Measurements from ENCODE around the gene FAM131A. TPM values are rescaled to one million over a fixed set of nuclear protein-coding genes. Genes with fewer than 3 reads are reported as not detected.

FAM131A gene
- total and polyA plus RNA-seq, 2 donors (not counting 3 experiments of a cell fraction or from before 2014, with no cell fraction given): 19.9 to 29.9 TPM

- H2AFZ ChIP-seq (ENCODE audit: low read depth, low read length): no peak overlapping the region
- H3K4me2 ChIP-seq (ENCODE audit: insufficient read depth, low read length): no peak overlapping the region
- DNase-seq (ENCODE audit: low read depth, low spot score) (no peak), FAIRE-seq (no peak)
- H3K9me1 ChIP-seq (replicated peaks; ENCODE audit: control insufficient read depth, extremely low read depth, insufficient read depth, low read length): no peaks in the 10 kb centered on the region
- H3K79me2 ChIP-seq (ENCODE audit: control insufficient read depth, insufficient read depth, low read length): peaks cover 91% of the 10 kb centered on the region
- no peak overlapping the region for H3K4me3 ChIP-seq (replicated peaks in 1 of 3; ENCODE audit: insufficient read depth in 1 of 3, low read depth in 1 of 3, low read length in 3 of 3)
- ChIA-PET POLR2A (no interaction called here), CTCF (no interaction called here)
- no peak overlapping the region for H3K27ac ChIP-seq (ENCODE audit: insufficient read depth, low read depth, low read length)
- H3K4me1 ChIP-seq (ENCODE audit: control insufficient read depth, extremely low read depth, insufficient read depth, low read length): peaks cover 40% of the 10 kb centered on the region
- TSS peak; percentile 32 for BruUV-seq (replicated peaks)
- TF ChIP-seq CTCF (IDR thresholded peaks at IDR 0.05; ENCODE audit: extremely low read depth in 1 of 2, insufficient read depth in 1 of 2, low read depth in 1 of 2, low read length in 2 of 2): no peak
- no peak for TF ChIP-seq FOS (IDR thresholded peaks at IDR 0.05; ENCODE audit: borderline replicate concordance, insufficient read depth, low read length)
- no peak for TF ChIP-seq MYC (IDR thresholded peaks at IDR 0.05; ENCODE audit: low read depth, low read length)
- H3K27me3 ChIP-seq (ENCODE audit: control insufficient read depth in 2 of 2, insufficient read depth in 2 of 2, low read length in 2 of 2): no peaks in the 10 kb centered on the region
- no peak overlapping the region for H3K9ac ChIP-seq (replicated peaks; ENCODE audit: extremely low read depth, insufficient read depth, low read length)
- dilution Hi-C loops (cut with MboI; ENCODE audit: extremely low pct_ligation_motif_present, low sequenced_read_pairs): no loop called here
- H4K20me1 ChIP-seq (replicated peaks; ENCODE audit: control insufficient read depth, extremely low read depth, insufficient read depth, low read length): peaks cover 1% of the 10 kb centered on the region
- intact Hi-C loops (cut with micrococcal nuclease): no loop called here
- peaks cover 65 to 69% of the 10 kb centered on the region in 2 experiments for H3K36me3 ChIP-seq (ENCODE audit: control insufficient read depth in 2 of 2, extremely low read depth in 1 of 2, insufficient read depth in 2 of 2, low read length in 2 of 2)
- H3K9me3 ChIP-seq (replicated peaks; ENCODE audit: control insufficient read depth, insufficient read depth, low read length): no peaks in the 10 kb centered on the region
These were observed 15.7 kb upstream of the FAM131A start for GRCh38 chr3:184321666-184322065.

- Histone ChIP-seq H3K27me3 (ENCODE audit: control insufficient read depth in 2 of 2, insufficient read depth in 2 of 2, low read length in 2 of 2) (no peaks in the 10 kb centered on the region), H3K27ac (ENCODE audit: insufficient read depth, low read depth, low read length) (no peak overlapping the region), H3K4me3 (replicated peaks in 1 of 3; ENCODE audit: insufficient read depth in 1 of 3, low read depth in 1 of 3, low read length in 3 of 3) (no peak overlapping the region), H3K4me2 (ENCODE audit: insufficient read depth, low read length) (no peak overlapping the region), H3K79me2 (ENCODE audit: control insufficient read depth, insufficient read depth, low read length) (peaks cover 89% of the 10 kb centered on the region), H3K9me1 (replicated peaks; ENCODE audit: control insufficient read depth, extremely low read depth, insufficient read depth, low read length) (no peaks in the 10 kb centered on the region), H4K20me1 (replicated peaks; ENCODE audit: control insufficient read depth, extremely low read depth, insufficient read depth, low read length) (no peaks in the 10 kb centered on the region), H3K9me3 (replicated peaks; ENCODE audit: control insufficient read depth, insufficient read depth, low read length) (no peaks in the 10 kb centered on the region), H3K9ac (replicated peaks; ENCODE audit: extremely low read depth, insufficient read depth, low read length) (no peak overlapping the region), H2AFZ (ENCODE audit: low read depth, low read length) (no peak overlapping the region), H3K36me3 (ENCODE audit: control insufficient read depth in 2 of 2, extremely low read depth in 1 of 2, insufficient read depth in 2 of 2, low read length in 2 of 2) (peaks cover 68 to 73% of the 10 kb centered on the region in 2 experiments), H3K4me1 (ENCODE audit: control insufficient read depth, extremely low read depth, insufficient read depth, low read length) (peaks cover 28% of the 10 kb centered on the region)
- FAIRE-seq (no peak), DNase-seq (ENCODE audit: low read depth, low spot score) (no peak)
- POLR2A ChIA-PET: no interaction called here
- no TSS peak for BruUV-seq (replicated peaks)
- dilution Hi-C loops (cut with MboI; ENCODE audit: extremely low pct_ligation_motif_present, low sequenced_read_pairs): no loop called here
- TF ChIP-seq POLR2A (IDR thresholded peaks at IDR 0.05; ENCODE audit: low read depth, low read length) (no peak), EZH2 (IDR thresholded peaks at IDR 0.05; ENCODE audit: borderline replicate concordance, low read depth, low read length, severe bottlenecking) (no peak), GATA2 (IDR thresholded peaks at IDR 0.05; ENCODE audit: insufficient read depth, insufficient read length, low read depth, low read length) (no peak), FOS (IDR thresholded peaks at IDR 0.05; ENCODE audit: borderline replicate concordance, insufficient read depth, low read length) (no peak), JUN (IDR thresholded peaks at IDR 0.05; ENCODE audit: borderline replicate concordance, insufficient read depth, insufficient read length, low read depth) (no peak), MAX (IDR thresholded peaks at IDR 0.05; ENCODE audit: insufficient read depth, insufficient read length) (no peak), MYC (IDR thresholded peaks at IDR 0.05; ENCODE audit: low read depth, low read length) (no peak), CTCF (IDR thresholded peaks at IDR 0.05; ENCODE audit: extremely low read depth in 1 of 2, insufficient read depth in 1 of 2, low read depth in 1 of 2, low read length in 2 of 2) (no peak)
- intact Hi-C loops (cut with micrococcal nuclease): no loop called here
- CTCF ChIA-PET: no interaction called here
These were observed 14.5 kb upstream of the FAM131A start for GRCh38 chr3:184322731-184323487.

Measured in endothelial cell of umbilical vein (primary cell).